WTC11 (cell line): ENCODE results near the gene TFAP2B. TPM values are rescaled to one million over a fixed set of nuclear protein-coding genes. Genes with fewer than 3 reads are reported as not detected.

Experiments
- ATAC-seq: fragments of 200-7000 bp; cut with Tn5 transposase; 2 replicates; pipeline ENCODE4 v1.10.0; 2021; ENCODE audit warnings: mild to moderate bottlenecking, moderate library complexity
- CTCF ChIA-PET: fragments of 300-600 bp; sonication (Branson Sonifier 250); formaldehyde crosslinking; loops from one replicate; lab custom pipeline; 2021; ENCODE audit warnings: antibody characterized with exemption; lab: Charles Lee
- POLR2A ChIA-PET: fragments of 350-600 bp; sonication (Branson Sonifier 250); formaldehyde crosslinking; loops from one replicate; lab custom pipeline; 2021; ENCODE audit warnings: antibody characterized with exemption; lab: Charles Lee
- DNase-seq: peaks from one replicate; pipeline ENCODE4 v3.0.0; 2021; ENCODE audit warnings: low spot score
- H3K27ac Mint-ChIP-seq: 2 replicates; pipeline ENCODE4 v1.8.0; 2021; ENCODE audit warnings: mixed read lengths
- H3K27me3 Mint-ChIP-seq: 2 replicates; pipeline ENCODE4 v1.8.0; 2021; ENCODE audit warnings: low read depth, mild to moderate bottlenecking, moderate library complexity, mixed read lengths
- H3K36me3 Mint-ChIP-seq: 2 replicates; pipeline ENCODE4 v1.8.0; 2021; ENCODE audit warnings: mixed read lengths
- H3K4me1 Mint-ChIP-seq: 2 replicates; pipeline ENCODE4 v1.8.0; 2022; ENCODE audit warnings: mixed read lengths
- H3K4me3 Mint-ChIP-seq: 2 replicates; pipeline ENCODE4 v1.8.0; 2021; ENCODE audit warnings: mild to moderate bottlenecking, moderate library complexity, mixed read lengths
- H3K9me3 Mint-ChIP-seq: 2 replicates; pipeline ENCODE4 v1.8.0; 2021; ENCODE audit warnings: mixed read lengths
- ARID4B ChIP-seq: sonication (generic); formaldehyde crosslinking; IDR thresholded peaks from 2 replicates; pipeline ENCODE4 v1.8.0; 2023; ENCODE audit warnings: missing genetic modification reagents, mild to moderate bottlenecking, borderline replicate concordance
- ATF1 ChIP-seq: sonication (generic); formaldehyde crosslinking; IDR thresholded peaks from 2 replicates; pipeline ENCODE4 v1.8.1; 2023; ENCODE audit warnings: mild to moderate bottlenecking, moderate library complexity, missing genetic modification reagents
- CBFB ChIP-seq: sonication (generic); formaldehyde crosslinking; IDR thresholded peaks from 2 replicates; pipeline ENCODE4 v1.8.1; 2022; ENCODE audit warnings: mild to moderate bottlenecking, low read depth, missing genetic modification reagents
- HMGA2 ChIP-seq: fragments of 250-450 bp; sonication (Bioruptor Pico); IDR thresholded peaks from 2 replicates; pipeline ENCODE4 v1.4.0; 2021; ENCODE audit warnings: mild to moderate bottlenecking, moderate library complexity
- KAT7 ChIP-seq: sonication (generic); formaldehyde crosslinking; IDR thresholded peaks from 2 replicates; pipeline ENCODE4 v1.8.1; 2023; ENCODE audit warnings: missing genetic modification reagents, mild to moderate bottlenecking, borderline replicate concordance
- NR1H2 ChIP-seq: sonication (generic); formaldehyde crosslinking; IDR thresholded peaks from 2 replicates; pipeline ENCODE4 v1.9.0; 2021; ENCODE audit warnings: mild to moderate bottlenecking, moderate library complexity, missing genetic modification reagents
- ZMAT4 ChIP-seq: fragments of 250-450 bp; sonication (Bioruptor Pico); IDR thresholded peaks from 2 replicates; pipeline ENCODE4 v1.9.0; 2021; ENCODE audit warnings: mild to moderate bottlenecking
- total RNA-seq: library from RNA; stranded (reverse); gene quantifications from 3 replicates; pipeline ENCODE4 v1.2.3, GENCODE V29; 2021
- TF ChIP-seq, protein P1 (sequence below): sonication (generic); formaldehyde crosslinking; IDR thresholded peaks from 2 replicates; pipeline ENCODE4 v1.8.0; 2022; ENCODE audit warnings: mild to moderate bottlenecking, missing genetic modification reagents
- TF ChIP-seq, protein P2 (sequence below): fragments of 250-450 bp; sonication (Bioruptor Pico); IDR thresholded peaks from 2 replicates; pipeline ENCODE4 v1.9.0; 2021; ENCODE audit warnings: mild to moderate bottlenecking
- TF ChIP-seq, protein P3 (sequence below): sonication (generic); formaldehyde crosslinking; conservative IDR thresholded peaks from 2 replicates; pipeline ENCODE4 v1.8.1; 2023; ENCODE audit warnings: mild to moderate bottlenecking, low read depth, missing genetic modification reagents, moderate library complexity
- TF ChIP-seq, protein P4 (sequence below): sonication (generic); formaldehyde crosslinking; IDR thresholded peaks from 2 replicates; pipeline ENCODE4 v1.8.0; 2022; ENCODE audit warnings: mild to moderate bottlenecking, missing genetic modification reagents
- TF ChIP-seq, protein P5 (sequence below): fragments of 250-450 bp; sonication (Bioruptor Pico); IDR thresholded peaks from 2 replicates; pipeline ENCODE4 v1.9.0; 2021; ENCODE audit warnings: mild to moderate bottlenecking, borderline replicate concordance

TFAP2B gene
- total RNA-seq, 1 experiment from 2014 or later: not detected

- Mint-ChIP-seq H3K9me3 (peaks cover 5% of the 10 kb centered on the region), H3K27ac (no peak overlapping the region), H3K36me3 (0 out of 2 replicates have a peak, but pooled peaks cover 3% of the 10 kb centered on the region), H3K4me1 (peaks cover 22% of the 10 kb centered on the region), H3K27me3 (no peaks in the 10 kb centered on the region), H3K4me3 (no peak overlapping the region)
- ATAC-seq (no peak), DNase-seq (no peak)
- TF ChIP-seq ZMAT4 (CRISPR knock-in tag) (no peak), CBFB (CRISPR knock-in tag) (no peak), HMGA2 (CRISPR knock-in tag) (no peak), NR1H2 (CRISPR knock-in tag) (no peak), ATF1 (no peak)
- TF ChIP-seq, protein P1, sequence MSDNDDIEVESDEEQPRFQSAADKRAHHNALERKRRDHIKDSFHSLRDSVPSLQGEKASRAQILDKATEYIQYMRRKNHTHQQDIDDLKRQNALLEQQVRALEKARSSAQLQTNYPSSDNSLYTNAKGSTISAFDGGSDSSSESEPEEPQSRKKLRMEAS: no peak
- TF ChIP-seq, protein P2, sequence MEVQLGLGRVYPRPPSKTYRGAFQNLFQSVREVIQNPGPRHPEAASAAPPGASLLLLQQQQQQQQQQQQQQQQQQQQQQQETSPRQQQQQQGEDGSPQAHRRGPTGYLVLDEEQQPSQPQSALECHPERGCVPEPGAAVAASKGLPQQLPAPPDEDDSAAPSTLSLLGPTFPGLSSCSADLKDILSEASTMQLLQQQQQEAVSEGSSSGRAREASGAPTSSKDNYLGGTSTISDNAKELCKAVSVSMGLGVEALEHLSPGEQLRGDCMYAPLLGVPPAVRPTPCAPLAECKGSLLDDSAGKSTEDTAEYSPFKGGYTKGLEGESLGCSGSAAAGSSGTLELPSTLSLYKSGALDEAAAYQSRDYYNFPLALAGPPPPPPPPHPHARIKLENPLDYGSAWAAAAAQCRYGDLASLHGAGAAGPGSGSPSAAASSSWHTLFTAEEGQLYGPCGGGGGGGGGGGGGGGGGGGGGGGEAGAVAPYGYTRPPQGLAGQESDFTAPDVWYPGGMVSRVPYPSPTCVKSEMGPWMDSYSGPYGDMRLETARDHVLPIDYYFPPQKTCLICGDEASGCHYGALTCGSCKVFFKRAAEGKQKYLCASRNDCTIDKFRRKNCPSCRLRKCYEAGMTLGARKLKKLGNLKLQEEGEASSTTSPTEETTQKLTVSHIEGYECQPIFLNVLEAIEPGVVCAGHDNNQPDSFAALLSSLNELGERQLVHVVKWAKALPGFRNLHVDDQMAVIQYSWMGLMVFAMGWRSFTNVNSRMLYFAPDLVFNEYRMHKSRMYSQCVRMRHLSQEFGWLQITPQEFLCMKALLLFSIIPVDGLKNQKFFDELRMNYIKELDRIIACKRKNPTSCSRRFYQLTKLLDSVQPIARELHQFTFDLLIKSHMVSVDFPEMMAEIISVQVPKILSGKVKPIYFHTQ: no peak
- TF ChIP-seq, protein P3, sequence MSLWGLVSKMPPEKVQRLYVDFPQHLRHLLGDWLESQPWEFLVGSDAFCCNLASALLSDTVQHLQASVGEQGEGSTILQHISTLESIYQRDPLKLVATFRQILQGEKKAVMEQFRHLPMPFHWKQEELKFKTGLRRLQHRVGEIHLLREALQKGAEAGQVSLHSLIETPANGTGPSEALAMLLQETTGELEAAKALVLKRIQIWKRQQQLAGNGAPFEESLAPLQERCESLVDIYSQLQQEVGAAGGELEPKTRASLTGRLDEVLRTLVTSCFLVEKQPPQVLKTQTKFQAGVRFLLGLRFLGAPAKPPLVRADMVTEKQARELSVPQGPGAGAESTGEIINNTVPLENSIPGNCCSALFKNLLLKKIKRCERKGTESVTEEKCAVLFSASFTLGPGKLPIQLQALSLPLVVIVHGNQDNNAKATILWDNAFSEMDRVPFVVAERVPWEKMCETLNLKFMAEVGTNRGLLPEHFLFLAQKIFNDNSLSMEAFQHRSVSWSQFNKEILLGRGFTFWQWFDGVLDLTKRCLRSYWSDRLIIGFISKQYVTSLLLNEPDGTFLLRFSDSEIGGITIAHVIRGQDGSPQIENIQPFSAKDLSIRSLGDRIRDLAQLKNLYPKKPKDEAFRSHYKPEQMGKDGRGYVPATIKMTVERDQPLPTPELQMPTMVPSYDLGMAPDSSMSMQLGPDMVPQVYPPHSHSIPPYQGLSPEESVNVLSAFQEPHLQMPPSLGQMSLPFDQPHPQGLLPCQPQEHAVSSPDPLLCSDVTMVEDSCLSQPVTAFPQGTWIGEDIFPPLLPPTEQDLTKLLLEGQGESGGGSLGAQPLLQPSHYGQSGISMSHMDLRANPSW: no peak
- TF ChIP-seq, protein P4, sequence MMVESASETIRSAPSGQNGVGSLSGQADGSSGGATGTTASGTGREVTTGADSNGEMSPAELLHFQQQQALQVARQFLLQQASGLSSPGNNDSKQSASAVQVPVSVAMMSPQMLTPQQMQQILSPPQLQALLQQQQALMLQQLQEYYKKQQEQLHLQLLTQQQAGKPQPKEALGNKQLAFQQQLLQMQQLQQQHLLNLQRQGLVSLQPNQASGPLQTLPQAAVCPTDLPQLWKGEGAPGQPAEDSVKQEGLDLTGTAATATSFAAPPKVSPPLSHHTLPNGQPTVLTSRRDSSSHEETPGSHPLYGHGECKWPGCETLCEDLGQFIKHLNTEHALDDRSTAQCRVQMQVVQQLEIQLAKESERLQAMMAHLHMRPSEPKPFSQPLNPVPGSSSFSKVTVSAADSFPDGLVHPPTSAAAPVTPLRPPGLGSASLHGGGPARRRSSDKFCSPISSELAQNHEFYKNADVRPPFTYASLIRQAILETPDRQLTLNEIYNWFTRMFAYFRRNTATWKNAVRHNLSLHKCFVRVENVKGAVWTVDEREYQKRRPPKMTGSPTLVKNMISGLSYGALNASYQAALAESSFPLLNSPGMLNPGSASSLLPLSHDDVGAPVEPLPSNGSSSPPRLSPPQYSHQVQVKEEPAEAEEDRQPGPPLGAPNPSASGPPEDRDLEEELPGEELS (CRISPR knock-in tag): no peak
- POLR2A ChIA-PET: no interaction called here
- CTCF ChIA-PET: no interaction called here
These were observed 71.9 kb downstream of the TFAP2B start for GRCh38 chr6:50890579-50890978.

GRCh38 chr6:50891290-50891689, 72.6 kb downstream of the TFAP2B start:
- 0 out of 2 replicates have a peak, but pooled peaks cover 3% of the 10 kb centered on the region for H3K36me3 Mint-ChIP-seq
- no peaks in the 10 kb centered on the region for H3K27me3 Mint-ChIP-seq
- H3K27ac Mint-ChIP-seq: no peak overlapping the region
- H3K9me3 Mint-ChIP-seq: peaks cover 5% of the 10 kb centered on the region
- H3K4me3 Mint-ChIP-seq: no peak overlapping the region
- DNase-seq (no peak), ATAC-seq (no peak)
- TF ChIP-seq, protein P5, sequence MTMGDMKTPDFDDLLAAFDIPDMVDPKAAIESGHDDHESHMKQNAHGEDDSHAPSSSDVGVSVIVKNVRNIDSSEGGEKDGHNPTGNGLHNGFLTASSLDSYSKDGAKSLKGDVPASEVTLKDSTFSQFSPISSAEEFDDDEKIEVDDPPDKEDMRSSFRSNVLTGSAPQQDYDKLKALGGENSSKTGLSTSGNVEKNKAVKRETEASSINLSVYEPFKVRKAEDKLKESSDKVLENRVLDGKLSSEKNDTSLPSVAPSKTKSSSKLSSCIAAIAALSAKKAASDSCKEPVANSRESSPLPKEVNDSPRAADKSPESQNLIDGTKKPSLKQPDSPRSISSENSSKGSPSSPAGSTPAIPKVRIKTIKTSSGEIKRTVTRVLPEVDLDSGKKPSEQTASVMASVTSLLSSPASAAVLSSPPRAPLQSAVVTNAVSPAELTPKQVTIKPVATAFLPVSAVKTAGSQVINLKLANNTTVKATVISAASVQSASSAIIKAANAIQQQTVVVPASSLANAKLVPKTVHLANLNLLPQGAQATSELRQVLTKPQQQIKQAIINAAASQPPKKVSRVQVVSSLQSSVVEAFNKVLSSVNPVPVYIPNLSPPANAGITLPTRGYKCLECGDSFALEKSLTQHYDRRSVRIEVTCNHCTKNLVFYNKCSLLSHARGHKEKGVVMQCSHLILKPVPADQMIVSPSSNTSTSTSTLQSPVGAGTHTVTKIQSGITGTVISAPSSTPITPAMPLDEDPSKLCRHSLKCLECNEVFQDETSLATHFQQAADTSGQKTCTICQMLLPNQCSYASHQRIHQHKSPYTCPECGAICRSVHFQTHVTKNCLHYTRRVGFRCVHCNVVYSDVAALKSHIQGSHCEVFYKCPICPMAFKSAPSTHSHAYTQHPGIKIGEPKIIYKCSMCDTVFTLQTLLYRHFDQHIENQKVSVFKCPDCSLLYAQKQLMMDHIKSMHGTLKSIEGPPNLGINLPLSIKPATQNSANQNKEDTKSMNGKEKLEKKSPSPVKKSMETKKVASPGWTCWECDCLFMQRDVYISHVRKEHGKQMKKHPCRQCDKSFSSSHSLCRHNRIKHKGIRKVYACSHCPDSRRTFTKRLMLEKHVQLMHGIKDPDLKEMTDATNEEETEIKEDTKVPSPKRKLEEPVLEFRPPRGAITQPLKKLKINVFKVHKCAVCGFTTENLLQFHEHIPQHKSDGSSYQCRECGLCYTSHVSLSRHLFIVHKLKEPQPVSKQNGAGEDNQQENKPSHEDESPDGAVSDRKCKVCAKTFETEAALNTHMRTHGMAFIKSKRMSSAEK (CRISPR knock-in tag): no peak
- TF ChIP-seq ARID4B (no peak), HMGA2 (CRISPR knock-in tag) (no peak), KAT7 (CRISPR knock-in tag) (no peak)
- peaks cover 22% of the 10 kb centered on the region for H3K4me1 Mint-ChIP-seq
- POLR2A ChIA-PET: no interaction called here
- CTCF ChIA-PET: no interaction called here
